GM23338 (cell line): ENCODE results near the gene STK24. TPM values are rescaled to one million over a fixed set of nuclear protein-coding genes. Genes with fewer than 3 reads are reported as not detected.

Experiments
- ATAC-seq: fragments of 200-7000 bp; cut with Tn5 transposase; 3 replicates; pipeline ENCODE4 v1.9.1; 2020
- DNase-seq: peaks from one replicate; pipeline ENCODE4 v3.0.0-alpha.2; 2015; ENCODE audit warnings: low spot score
- H2AFZ ChIP-seq: fragments of 200-600 bp; sonication (generic); 2 replicates; pipeline ENCODE4 v1.8.0; 2016; ENCODE audit warnings: antibody characterized with exemption, mild to moderate bottlenecking, moderate library complexity
- H3F3A ChIP-seq: fragments of 200-600 bp; sonication (generic); replicated peaks from 2 replicates; pipeline ENCODE4 v1.8.0; 2017; ENCODE audit warnings: antibody characterized with exemption, mixed run types, low read depth
- H3K27ac ChIP-seq: fragments of 200-600 bp; sonication (generic); 2 replicates; pipeline ENCODE4 v1.6.1; 2016; ENCODE audit warnings: low read depth
- H3K27me3 ChIP-seq: fragments of 200-600 bp; sonication (generic); 2 replicates; pipeline ENCODE4 v1.8.0; 2016; ENCODE audit warnings: mild to moderate bottlenecking, mixed run types, moderate library complexity; ENCODE audit not compliant: insufficient read depth
- H3K36me3 ChIP-seq: fragments of 200-600 bp; sonication (generic); 2 replicates; pipeline ENCODE4 v1.8.0; 2016; ENCODE audit warnings: mild to moderate bottlenecking; ENCODE audit not compliant: insufficient read depth
- H3K4me1 ChIP-seq: fragments of 200-600 bp; sonication (generic); 2 replicates; pipeline ENCODE4 v1.8.0; 2016; ENCODE audit warnings: mild to moderate bottlenecking, moderate library complexity; ENCODE audit not compliant: insufficient read depth
- H3K4me2 ChIP-seq: fragments of 200-600 bp; sonication (generic); 2 replicates; pipeline ENCODE4 v1.7.1; 2017; ENCODE audit warnings: mixed run types
- H3K4me3 ChIP-seq: fragments of 200-600 bp; sonication (generic); 2 replicates; pipeline ENCODE4 v1.6.1; 2016; ENCODE audit warnings: mixed run types
- H3K79me2 ChIP-seq: fragments of 200-600 bp; sonication (generic); replicated peaks from 2 replicates; pipeline ENCODE4 v1.8.0; 2017; ENCODE audit warnings: mild to moderate bottlenecking; ENCODE audit not compliant: insufficient read depth
- H3K9me2 ChIP-seq: fragments of 200-600 bp; sonication (generic); 2 replicates; pipeline ENCODE4 v1.8.0; 2017; ENCODE audit not compliant: insufficient read depth
- H4K20me1 ChIP-seq: fragments of 200-600 bp; sonication (generic); replicated peaks from 2 replicates; pipeline ENCODE4 v1.8.0; 2017; ENCODE audit warnings: mild to moderate bottlenecking; ENCODE audit not compliant: insufficient read depth
- H3K27ac Mint-ChIP-seq: 2 replicates; pipeline ENCODE4 v1.8.0; 2020; ENCODE audit warnings: inconsistent platforms, mild to moderate bottlenecking, moderate library complexity, mixed read lengths
- H3K27me3 Mint-ChIP-seq: 3 replicates; pipeline ENCODE4 v1.8.0; 2022; ENCODE audit warnings: low read depth, mild to moderate bottlenecking, moderate library complexity, mixed read lengths, inconsistent platforms; ENCODE audit not compliant: insufficient read depth, poor library complexity
- H3K36me3 Mint-ChIP-seq: 3 replicates; pipeline ENCODE4 v1.8.0; 2021; ENCODE audit warnings: low read depth, mild to moderate bottlenecking, inconsistent platforms, moderate library complexity, mixed read lengths
- H3K4me1 Mint-ChIP-seq: 3 replicates; pipeline ENCODE4 v1.8.0; 2020; ENCODE audit warnings: mild to moderate bottlenecking, inconsistent platforms, mixed read lengths
- H3K4me3 Mint-ChIP-seq: 3 replicates; pipeline ENCODE4 v1.8.0; 2021; ENCODE audit warnings: moderate library complexity, mild to moderate bottlenecking, inconsistent platforms, mixed read lengths
- H3K9me3 Mint-ChIP-seq: 3 replicates; pipeline ENCODE4 v1.8.0; 2020; ENCODE audit warnings: moderate library complexity, mild to moderate bottlenecking, inconsistent platforms, mixed read lengths
- EZH2 ChIP-seq: fragments of 200-600 bp; sonication (generic); IDR thresholded peaks from one replicate; pipeline ENCODE4 v1.8.0; 2017; ENCODE audit warnings: antibody characterized with exemption, mild to moderate bottlenecking, low read depth; ENCODE audit not compliant: unreplicated experiment
- NANOG ChIP-seq: IDR thresholded peaks from 2 replicates; pipeline ENCODE4 v1.6.1; 2016; ENCODE audit warnings: antibody characterized with exemption, borderline replicate concordance
- POLR2AphosphoS5 ChIP-seq: IDR thresholded peaks from 2 replicates; pipeline ENCODE4 v1.6.1; 2016; ENCODE audit warnings: antibody characterized with exemption, low read depth
- ZNF114 ChIP-seq: fragments of 250-450 bp; sonication (Bioruptor Pico); IDR thresholded peaks from 2 replicates; pipeline ENCODE4 v1.5.0; 2020; ENCODE audit warnings: mild to moderate bottlenecking, moderate library complexity
- polyA plus RNA-seq: library from polyadenylated mRNA; unstranded; fragments of >200 nt; fragmentation: Nextera tagmentation; extraction: Ambion mirVana; gene quantifications from 2 replicates; pipeline ENCODE4 v1.2.1, GENCODE V29; 2016
- total RNA-seq: library from RNA; depleted of rRNA; stranded (reverse); fragments of >200 nt; shearing (Covaris generic); gene quantifications from 2 replicates; pipeline ENCODE4 v1.2.3, GENCODE V29; 2014
- TF ChIP-seq, protein P1 (sequence below): fragments of 250-450 bp; sonication (Bioruptor Pico); IDR thresholded peaks from 2 replicates; pipeline ENCODE4 v1.5.0; 2020; ENCODE audit warnings: mild to moderate bottlenecking, moderate library complexity
- TF ChIP-seq, protein P2 (sequence below), 2 experiments: fragments of 200-600 bp in 1 of 2; sonication (generic) in 1 of 2; conservative IDR thresholded peaks; 2 replicates each; pipeline versions ENCODE4 v1.5.1 to v1.6.1; 2016 to 2017; ENCODE audit warnings: antibody characterized with exemption in 2 of 2, low read depth in 2 of 2, mild to moderate bottlenecking in 2 of 2, moderate library complexity in 1 of 2
- TF ChIP-seq, protein P3 (sequence below): IDR thresholded peaks from 2 replicates; pipeline ENCODE4 v1.6.1; 2016; ENCODE audit warnings: antibody characterized with exemption

STK24 gene
- total and polyA plus RNA-seq, 2 experiments from 2014 or later = 56.5 to 144 TPM

DNA sequence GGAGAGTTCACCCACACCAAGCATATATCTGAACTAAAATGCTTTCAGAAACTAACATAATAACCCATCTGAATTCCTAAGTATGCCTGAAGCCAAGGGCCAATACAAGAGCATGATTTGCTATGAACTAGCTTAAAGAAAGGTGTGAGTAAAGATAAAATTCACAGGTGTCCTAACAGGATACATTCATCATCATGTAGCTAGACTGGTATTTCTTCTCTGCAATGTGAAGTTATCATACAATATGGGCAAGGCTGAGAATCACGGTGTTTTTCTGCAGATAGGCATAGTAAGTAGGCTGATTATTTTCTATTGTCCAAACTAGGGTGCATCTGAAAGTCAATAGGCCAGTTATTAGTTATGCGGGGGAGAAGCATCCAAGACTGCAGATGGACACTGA lies 63.1 kb downstream of the STK24 start:
- peaks cover 40% of the 10 kb centered on the region for H4K20me1 ChIP-seq
- no peak overlapping the region for H3K27ac ChIP-seq
- Mint-ChIP-seq H3K27me3 (no peaks in the 10 kb centered on the region), H3K36me3 (peaks cover 13% of the 10 kb centered on the region), H3K4me3 (no peak overlapping the region), H3K27ac (no peak overlapping the region), H3K4me1 (peaks cover 40% of the 10 kb centered on the region), H3K9me3 (no peaks in the 10 kb centered on the region)
- ATAC-seq (no peak), DNase-seq (no peak)
- TF ChIP-seq, protein P1, sequence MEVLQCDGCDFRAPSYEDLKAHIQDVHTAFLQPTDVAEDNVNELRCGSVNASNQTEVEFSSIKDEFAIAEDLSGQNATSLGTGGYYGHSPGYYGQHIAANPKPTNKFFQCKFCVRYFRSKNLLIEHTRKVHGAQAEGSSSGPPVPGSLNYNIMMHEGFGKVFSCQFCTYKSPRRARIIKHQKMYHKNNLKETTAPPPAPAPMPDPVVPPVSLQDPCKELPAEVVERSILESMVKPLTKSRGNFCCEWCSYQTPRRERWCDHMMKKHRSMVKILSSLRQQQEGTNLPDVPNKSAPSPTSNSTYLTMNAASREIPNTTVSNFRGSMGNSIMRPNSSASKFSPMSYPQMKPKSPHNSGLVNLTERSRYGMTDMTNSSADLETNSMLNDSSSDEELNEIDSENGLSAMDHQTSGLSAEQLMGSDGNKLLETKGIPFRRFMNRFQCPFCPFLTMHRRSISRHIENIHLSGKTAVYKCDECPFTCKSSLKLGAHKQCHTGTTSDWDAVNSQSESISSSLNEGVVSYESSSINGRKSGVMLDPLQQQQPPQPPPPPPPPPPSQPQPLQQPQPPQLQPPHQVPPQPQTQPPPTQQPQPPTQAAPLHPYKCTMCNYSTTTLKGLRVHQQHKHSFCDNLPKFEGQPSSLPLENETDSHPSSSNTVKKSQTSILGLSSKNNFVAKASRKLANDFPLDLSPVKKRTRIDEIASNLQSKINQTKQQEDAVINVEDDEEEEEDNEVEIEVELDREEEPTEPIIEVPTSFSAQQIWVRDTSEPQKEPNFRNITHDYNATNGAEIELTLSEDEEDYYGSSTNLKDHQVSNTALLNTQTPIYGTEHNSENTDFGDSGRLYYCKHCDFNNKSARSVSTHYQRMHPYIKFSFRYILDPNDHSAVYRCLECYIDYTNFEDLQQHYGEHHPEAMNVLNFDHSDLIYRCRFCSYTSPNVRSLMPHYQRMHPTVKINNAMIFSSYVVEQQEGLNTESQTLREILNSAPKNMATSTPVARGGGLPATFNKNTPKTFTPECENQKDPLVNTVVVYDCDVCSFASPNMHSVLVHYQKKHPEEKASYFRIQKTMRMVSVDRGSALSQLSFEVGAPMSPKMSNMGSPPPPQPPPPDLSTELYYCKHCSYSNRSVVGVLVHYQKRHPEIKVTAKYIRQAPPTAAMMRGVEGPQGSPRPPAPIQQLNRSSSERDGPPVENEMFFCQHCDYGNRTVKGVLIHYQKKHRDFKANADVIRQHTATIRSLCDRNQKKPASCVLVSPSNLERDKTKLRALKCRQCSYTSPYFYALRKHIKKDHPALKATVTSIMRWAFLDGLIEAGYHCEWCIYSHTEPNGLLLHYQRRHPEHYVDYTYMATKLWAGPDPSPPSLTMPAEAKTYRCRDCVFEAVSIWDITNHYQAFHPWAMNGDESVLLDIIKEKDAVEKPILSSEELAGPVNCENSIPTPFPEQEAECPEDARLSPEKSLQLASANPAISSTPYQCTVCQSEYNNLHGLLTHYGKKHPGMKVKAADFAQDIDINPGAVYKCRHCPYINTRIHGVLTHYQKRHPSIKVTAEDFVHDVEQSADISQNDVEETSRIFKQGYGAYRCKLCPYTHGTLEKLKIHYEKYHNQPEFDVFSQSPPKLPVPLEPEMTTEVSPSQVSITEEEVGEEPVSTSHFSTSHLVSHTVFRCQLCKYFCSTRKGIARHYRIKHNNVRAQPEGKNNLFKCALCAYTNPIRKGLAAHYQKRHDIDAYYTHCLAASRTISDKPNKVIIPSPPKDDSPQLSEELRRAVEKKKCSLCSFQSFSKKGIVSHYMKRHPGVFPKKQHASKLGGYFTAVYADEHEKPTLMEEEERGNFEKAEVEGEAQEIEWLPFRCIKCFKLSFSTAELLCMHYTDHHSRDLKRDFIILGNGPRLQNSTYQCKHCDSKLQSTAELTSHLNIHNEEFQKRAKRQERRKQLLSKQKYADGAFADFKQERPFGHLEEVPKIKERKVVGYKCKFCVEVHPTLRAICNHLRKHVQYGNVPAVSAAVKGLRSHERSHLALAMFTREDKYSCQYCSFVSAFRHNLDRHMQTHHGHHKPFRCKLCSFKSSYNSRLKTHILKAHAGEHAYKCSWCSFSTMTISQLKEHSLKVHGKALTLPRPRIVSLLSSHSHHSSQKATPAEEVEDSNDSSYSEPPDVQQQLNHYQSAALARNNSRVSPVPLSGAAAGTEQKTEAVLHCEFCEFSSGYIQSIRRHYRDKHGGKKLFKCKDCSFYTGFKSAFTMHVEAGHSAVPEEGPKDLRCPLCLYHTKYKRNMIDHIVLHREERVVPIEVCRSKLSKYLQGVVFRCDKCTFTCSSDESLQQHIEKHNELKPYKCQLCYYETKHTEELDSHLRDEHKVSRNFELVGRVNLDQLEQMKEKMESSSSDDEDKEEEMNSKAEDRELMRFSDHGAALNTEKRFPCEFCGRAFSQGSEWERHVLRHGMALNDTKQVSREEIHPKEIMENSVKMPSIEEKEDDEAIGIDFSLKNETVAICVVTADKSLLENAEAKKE (CRISPR knock-in tag) = no peak
- no peaks in the 10 kb centered on the region for H3K36me3 ChIP-seq
- peaks cover 96% of the 10 kb centered on the region for H3K79me2 ChIP-seq
- H3K4me3 ChIP-seq = no peak overlapping the region
- no peaks in the 10 kb centered on the region for H3K9me2 ChIP-seq
- no peaks in the 10 kb centered on the region for H3K27me3 ChIP-seq
- H3K4me2 ChIP-seq = no peak overlapping the region
- peaks cover 13% of the 10 kb centered on the region for H3K4me1 ChIP-seq
- H3F3A ChIP-seq = no peaks in the 10 kb centered on the region
- H2AFZ ChIP-seq = no peak overlapping the region

GRCh38 chr13:98512774-98513665 lies 63.9 kb downstream of the STK24 start:
- TF ChIP-seq NANOG (no peak), EZH2 (no peak), POLR2AphosphoS5 (no peak), ZNF114 (CRISPR knock-in tag) (no peak)
- TF ChIP-seq, protein P2, sequence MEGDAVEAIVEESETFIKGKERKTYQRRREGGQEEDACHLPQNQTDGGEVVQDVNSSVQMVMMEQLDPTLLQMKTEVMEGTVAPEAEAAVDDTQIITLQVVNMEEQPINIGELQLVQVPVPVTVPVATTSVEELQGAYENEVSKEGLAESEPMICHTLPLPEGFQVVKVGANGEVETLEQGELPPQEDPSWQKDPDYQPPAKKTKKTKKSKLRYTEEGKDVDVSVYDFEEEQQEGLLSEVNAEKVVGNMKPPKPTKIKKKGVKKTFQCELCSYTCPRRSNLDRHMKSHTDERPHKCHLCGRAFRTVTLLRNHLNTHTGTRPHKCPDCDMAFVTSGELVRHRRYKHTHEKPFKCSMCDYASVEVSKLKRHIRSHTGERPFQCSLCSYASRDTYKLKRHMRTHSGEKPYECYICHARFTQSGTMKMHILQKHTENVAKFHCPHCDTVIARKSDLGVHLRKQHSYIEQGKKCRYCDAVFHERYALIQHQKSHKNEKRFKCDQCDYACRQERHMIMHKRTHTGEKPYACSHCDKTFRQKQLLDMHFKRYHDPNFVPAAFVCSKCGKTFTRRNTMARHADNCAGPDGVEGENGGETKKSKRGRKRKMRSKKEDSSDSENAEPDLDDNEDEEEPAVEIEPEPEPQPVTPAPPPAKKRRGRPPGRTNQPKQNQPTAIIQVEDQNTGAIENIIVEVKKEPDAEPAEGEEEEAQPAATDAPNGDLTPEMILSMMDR (conservative IDR thresholded peaks at IDR 0.05; ENCODE audit: low read depth in 2 of 2) = no peak
- TF ChIP-seq, protein P3, sequence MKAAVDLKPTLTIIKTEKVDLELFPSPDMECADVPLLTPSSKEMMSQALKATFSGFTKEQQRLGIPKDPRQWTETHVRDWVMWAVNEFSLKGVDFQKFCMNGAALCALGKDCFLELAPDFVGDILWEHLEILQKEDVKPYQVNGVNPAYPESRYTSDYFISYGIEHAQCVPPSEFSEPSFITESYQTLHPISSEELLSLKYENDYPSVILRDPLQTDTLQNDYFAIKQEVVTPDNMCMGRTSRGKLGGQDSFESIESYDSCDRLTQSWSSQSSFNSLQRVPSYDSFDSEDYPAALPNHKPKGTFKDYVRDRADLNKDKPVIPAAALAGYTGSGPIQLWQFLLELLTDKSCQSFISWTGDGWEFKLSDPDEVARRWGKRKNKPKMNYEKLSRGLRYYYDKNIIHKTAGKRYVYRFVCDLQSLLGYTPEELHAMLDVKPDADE = no peak
- Histone ChIP-seq H3K9me2 (no peaks in the 10 kb centered on the region), H3K27me3 (no peaks in the 10 kb centered on the region), H4K20me1 (peaks cover 40% of the 10 kb centered on the region), H3K27ac (no peak overlapping the region), H3K4me2 (no peak overlapping the region), H2AFZ (no peak overlapping the region), H3F3A (no peaks in the 10 kb centered on the region), H3K4me3 (no peak overlapping the region), H3K79me2 (peaks cover 98% of the 10 kb centered on the region), H3K4me1 (peaks cover 21% of the 10 kb centered on the region), H3K36me3 (no peaks in the 10 kb centered on the region)
- ATAC-seq (no peak), DNase-seq (no peak)
- H3K36me3 Mint-ChIP-seq = peaks cover 9% of the 10 kb centered on the region
- H3K27me3 Mint-ChIP-seq = no peaks in the 10 kb centered on the region
- H3K4me3 Mint-ChIP-seq = no peak overlapping the region
- no peaks in the 10 kb centered on the region for H3K9me3 Mint-ChIP-seq
- H3K27ac Mint-ChIP-seq = no peak overlapping the region
- peaks cover 48% of the 10 kb centered on the region for H3K4me1 Mint-ChIP-seq
